Dedifferentiated amniotic fluid mesenchymal stem cell (primary cell): Measurements from ENCODE around the gene SKIC8.
A peak's percentile ranks its signal among the peaks of the same experiment; 100 is the strongest.

ENCODE experiments used
- DNase-seq: peaks from one replicate; pipeline ENCODE4 v3.0.0-alpha.2; 2016; ENCODE audit errors: extremely low spot score

The SKIC8 gene

DNA sequence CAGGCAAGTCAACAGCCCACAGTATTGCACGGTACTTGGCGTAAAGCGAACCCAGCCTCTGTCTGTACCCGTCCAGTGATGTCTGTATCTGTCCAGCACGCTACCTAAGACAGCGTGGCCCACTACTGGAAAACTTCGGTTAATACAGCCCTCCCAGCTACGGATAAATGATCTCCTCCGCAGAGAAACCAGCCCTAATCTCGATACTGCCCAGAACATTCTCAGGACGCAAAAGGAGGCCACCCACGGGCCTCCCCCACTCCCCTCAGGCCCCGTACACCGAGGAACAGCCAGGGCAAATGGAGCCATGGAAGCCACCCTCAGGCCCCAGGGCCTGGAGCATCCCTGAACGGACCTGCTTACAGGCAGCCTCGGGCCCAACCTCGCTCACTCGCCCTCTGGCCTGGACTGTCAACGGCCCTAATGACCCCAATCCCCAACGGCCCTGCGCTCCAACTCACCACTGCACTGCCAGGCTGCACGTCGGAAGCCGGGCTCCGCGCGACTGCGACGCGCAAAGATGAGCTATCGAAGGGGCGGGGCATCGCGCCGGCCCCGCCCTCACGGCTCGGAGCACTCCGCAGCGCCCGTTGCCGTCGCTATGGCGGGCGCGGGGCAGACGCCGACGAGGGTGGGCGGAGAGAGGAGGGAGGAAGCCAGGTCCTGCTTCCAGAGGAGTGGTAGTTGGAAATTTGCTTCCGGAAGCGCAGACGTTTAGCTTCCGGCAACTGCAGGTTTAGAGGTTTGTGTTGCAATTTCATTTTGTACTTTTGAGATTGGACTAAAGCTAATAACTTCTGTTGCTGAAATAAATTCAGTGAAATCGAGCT, at the start of gene SKIC8:
Gene SKIC8, minus strand, starts transcription at position 509 of the 830 bp plus-strand sequence. CDS start 3,923 bp downstream, outside the sequence.
- peak; percentile 92 for DNase-seq

DNA sequence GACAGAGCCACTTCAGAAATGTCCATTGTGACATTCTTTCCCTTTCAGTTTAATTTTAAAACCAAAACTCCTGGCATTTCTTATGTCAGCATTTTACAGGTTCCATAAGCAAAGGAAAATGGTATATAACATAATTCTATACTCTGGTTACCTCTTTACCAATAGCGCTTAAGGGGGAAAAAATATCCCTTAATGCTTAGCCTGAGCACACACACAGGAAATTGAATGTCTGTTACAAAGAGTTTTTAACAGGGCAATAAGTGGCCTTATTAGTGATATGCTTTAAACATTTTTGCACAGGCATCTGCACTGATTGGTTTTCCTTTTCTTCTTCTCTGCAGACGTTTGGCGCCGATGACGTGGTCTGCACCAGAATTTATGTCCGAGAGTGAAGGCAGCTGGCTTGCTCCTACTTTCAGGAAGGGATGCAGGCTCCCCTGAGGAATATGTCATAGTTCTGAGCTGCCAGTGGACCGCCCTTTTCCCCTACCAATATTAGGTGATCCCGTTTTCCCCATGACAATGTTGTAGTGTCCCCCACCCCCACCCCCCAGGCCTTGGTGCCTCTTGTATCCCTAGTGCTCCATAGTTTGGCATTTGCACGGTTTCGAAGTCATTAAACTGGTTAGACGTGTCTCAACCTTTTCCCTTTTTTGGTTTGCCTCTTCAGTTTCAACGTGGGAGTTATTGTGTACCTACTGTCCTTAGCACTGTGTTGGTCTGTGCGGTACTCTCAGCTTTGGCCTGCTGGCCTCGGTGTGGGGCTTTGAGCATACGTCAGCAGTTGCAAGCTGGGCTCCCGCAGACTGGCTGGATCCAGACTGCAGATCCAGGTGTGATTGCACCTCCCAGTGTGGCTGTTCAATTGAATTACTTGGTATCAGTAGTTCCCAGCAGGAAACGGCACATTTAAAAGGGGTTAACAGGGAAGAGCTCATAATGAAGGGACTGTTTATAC, 48.5 kb upstream of the SKIC8 start:
- no peak for DNase-seq

DNA sequence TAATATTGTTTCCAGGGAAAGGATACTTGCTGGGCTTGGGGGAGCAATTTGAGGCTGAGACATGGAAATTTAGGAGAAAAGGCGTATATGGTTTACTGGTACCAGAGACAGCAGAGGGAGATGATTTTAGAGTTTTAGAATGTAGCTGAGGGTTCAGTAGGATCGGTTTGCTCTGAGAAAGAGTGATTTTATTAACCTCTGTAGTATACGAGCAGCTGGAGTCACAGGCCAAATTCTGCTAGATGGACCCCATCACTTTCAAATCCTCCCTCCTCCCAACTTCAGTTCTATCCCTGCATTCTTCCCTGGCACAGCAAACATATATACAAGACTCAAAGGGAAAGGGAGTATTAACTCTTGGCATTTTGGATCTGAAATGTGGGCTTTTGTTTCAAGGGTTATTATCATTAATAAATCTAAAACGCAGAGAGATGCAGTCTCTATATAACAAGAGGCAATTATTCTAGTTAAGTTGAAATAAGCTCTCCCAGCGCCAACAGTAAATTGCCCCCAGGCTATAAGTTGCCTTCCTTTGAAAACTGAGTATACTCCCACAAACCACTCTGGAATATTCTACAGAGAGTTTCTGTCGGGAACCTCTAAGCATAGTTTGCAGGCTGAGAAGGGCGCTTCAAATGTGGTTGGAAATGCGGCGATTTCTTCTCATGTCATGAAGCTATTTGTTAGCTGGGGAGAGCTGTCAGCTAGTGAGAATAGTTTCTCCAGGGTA, 46.2 kb upstream of the SKIC8 start:
- no peak for DNase-seq

DNA sequence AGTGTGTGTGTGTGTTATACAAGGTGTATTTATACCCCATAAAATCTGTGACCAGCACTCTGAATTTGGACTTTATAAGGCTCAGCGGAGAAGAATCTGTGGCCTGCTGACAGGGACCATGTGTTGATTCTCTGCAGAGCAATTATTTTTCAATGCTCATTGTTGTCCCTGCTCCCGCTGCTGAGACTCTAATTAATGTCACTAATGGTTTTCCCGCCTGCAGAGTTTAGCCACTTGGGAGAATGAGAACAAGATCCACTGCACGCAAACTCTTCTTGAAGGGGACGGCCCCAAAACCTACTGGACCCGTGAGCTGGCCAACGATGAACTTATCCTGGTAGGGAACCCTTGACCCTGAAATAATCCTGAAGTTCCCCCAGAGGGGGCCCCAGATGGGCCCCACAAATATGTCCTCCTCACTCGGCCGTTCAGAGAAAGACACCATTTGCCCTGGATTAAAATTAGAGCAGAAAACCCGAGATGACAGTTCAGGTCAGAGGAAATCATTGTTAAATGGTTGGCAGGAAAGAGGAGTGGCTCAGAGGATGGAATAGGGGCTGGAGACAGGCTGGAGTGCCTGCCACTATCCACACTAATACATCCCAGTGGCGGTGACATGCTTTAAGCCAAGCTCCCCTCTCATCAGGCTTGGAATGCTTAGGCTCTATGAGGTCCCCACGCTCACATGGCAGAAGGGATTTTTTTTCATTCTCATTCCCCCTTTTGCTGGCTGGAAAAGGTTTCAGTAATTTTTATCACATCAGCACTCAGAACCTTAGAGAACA, 44.1 kb upstream of the SKIC8 start:
- DNase-seq: no peak

DNA sequence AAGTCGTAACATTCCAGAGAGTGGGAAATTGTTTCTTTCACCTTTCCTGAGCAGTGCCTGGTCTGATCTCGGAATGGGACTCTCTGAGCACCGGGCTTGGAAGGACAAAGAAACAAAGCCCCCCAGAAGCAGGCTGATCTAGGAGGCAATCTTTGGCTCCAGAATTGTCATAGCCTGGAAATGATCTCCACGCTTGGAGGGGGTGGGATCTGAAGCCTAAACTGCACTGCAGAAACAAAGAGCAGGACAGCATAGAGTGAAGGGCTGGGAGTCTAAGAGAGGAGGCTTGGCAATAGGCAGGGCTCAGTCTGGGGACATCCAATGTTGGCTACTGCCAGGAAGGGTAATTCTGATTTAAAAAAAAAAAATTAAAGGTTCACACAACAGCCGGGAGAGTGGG, 42.6 kb upstream of the SKIC8 start:
- DNase-seq: no peak

DNA sequence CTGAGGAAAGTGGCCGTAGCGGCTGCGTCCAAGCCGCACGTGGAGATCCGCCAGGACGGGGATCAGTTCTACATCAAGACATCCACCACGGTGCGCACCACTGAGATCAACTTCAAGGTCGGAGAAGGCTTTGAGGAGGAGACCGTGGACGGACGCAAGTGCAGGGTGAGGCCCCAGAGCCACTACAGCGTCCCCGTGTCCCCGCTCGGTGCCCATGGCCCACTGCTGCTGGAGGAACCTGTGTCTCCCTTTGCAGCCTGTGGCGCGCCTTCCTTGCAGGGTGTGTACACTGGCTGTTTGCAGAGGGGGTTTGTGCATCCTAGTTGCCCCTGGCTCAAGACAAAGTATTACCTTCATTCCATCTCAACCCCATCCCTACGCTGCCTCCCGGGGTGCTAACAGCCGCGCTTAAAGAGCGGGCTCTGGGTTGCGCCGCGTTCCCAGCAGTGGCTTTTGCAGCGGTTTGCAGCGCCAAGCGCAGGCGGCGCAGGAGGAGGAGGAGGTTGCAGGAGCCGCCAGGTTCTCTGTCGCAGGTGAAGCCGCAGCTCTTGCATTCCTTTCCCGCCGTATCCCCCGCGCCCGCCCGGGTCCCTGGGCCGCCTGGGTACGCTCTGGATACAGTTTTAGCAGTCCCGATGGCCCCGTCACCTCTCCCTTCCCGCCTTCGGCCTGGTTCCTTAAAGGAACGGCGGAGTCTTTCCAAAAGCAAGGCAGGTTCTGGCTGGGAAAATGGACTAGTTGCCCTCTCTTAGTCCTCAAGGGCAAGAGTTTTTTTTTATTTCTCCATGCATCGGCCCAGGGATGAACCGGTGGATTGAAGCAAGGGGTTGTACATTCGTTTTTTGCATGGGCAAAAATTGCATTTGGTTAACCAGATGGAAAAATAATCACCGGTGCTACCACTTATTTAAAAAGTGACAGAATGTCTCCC, 41.9 kb upstream of the SKIC8 start:
- DNase-seq: no peak

DNA sequence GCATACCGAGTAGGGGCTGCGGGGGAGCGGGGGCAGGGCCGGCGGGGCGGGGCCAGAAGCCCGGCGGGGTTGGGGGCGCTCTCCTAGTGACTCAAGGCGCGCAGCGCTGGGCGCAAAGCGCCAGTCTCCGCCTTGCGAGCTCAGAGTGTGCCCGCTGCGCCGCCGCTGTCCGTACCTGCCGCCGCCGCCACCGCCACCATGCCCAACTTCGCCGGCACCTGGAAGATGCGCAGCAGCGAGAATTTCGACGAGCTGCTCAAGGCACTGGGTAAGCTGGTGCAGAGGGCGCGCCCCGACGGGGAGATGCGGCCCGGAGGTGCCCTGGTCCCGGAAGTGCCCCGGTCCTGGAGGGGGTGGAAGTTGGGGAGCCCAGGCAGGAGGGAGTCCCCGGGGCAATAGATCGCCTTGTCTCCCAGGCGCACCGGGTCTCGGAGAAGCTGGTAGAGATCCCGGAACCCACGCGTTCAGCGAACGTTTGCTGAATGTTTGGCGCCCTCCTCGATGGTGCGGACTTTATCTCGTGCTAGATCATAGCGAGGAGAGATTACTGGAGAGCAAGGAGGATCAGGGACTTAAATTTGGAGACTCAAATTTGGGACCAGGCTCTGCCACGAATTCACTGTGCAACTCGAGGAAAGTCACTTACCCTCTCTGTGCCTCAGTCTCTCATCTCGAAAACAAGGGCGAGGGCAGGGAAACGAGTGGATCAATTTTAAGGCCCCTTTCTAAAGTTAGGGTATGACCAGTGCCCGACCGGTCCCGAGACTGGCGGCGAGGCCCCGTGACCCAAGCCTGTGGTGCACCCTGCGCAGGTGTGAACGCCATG, 41.0 kb upstream of the SKIC8 start, which contains the start of gene CRABP1:
Gene CRABP1, plus strand, starts transcription at position 123 of the 826 bp plus-strand sequence. Its CDS starts 76 bp downstream, at position 199.
- no peak for DNase-seq

DNA sequence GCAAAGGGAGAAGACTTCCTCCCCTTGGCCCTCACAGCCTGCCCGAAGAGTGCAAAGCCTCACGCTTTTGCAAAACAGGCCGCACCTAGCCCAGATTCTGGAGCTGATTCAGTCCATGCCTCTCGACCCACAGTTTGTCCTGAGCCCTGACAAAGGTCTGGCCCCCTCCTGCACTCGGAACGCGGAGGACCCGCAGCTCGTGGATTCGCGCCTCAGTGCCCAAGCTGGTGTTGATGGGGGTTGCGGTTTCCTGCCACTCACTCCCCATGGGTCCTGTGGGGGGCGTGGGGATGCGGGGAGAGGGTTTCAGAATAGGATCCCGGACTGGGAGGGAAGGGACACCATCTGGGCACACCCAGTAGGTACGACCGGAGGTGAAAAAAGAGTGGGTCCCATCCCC, 40.1 kb upstream of the SKIC8 start:
- DNase-seq: no peak

DNA sequence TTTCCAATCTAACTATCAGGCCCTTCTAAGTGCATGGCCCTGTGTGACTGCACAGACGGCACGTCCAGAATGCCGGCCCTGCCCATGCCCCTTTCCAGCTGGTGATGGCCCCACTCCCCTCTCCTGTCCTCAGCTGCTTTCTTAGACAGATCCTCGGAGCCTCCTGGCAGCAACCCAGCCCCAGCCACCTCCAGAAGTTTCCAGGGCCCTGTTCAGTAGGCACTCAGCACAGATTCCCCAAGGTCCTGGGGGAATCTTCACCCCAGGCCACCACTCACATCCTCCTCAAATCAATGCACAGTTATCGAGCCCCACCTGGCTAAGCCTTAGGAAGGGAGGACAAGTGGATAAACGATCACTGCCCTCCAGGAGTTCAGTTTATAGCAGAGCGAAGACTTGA, 39.4 kb upstream of the SKIC8 start:
- no peak for DNase-seq

DNA sequence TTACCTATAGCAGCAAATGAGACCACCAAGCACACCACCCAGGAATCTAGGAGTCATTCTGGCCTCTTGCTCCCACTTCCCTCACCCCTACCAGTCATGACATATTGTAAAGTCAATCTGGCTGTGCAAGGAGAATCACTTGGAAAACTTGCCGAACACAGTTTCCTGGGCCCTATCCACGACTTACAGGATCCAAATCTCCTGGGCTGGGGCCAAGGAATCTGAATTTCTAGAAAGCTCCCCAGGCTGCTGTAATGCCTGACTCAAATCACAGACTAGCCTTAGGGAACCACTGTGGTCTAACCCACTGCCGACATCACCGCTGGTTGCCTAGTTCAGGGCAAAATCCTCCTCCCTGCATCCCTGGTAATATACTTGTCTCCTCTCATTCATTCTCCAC, 36.6 kb upstream of the SKIC8 start:
- no peak for DNase-seq

DNA sequence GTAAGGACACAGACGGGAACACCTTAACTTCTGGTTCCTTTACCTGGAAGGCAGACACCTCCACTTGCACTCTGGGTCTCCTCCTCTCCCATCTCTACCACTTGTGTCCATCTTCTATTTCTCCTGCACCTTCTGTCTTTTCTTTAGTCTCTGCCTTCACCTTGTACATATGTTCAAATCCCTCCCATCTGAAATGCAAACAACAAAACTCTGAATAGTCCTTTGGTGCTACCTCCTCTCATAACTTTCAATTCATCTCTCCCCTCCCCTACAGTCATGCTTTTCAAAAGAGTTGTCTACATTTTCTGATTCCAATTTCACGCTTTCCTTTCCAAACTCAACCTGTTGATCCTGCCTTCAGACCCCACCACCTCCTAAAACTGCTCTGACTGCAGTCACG, 35.4 kb upstream of the SKIC8 start:
- no peak for DNase-seq

DNA sequence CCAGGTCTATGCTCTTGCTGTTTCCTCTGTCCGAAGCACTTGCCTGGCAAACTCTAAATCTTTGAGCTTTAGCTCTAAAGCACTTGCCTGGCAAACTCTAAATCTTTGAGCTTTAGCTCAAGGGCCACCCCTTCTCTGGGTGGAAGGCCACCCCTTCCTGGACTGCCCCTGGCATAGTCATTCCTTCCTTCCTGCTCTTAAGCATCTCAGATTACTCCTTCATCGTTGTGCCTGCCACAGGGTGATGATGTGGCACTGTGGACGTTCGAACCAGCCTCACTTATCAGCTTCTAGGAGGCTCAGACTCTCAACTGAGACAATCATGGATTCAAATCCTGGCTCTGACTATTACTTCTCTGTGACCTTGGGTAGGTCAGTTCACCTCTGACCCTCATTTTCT, 30.2 kb upstream of the SKIC8 start:
- no peak for DNase-seq

DNA sequence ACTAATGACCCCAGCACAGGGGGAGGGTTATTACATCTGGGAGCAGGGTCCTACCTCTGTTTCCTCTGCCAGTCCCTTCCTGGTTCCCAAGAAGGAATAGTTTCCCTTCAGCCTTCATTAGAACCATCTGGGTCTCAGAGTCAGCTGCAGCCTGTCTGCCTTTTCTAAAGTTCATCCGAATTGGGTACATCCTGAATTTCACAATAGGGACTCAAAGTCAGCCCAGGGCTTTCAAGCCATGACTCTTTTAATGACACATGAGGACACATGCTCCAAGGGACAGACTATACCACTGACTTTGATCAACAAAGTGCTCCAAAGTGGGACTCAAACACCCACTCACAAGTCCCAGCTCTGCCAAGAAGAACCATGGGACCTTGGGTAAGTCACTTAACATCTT, 28.1 kb upstream of the SKIC8 start:
- no peak for DNase-seq

DNA sequence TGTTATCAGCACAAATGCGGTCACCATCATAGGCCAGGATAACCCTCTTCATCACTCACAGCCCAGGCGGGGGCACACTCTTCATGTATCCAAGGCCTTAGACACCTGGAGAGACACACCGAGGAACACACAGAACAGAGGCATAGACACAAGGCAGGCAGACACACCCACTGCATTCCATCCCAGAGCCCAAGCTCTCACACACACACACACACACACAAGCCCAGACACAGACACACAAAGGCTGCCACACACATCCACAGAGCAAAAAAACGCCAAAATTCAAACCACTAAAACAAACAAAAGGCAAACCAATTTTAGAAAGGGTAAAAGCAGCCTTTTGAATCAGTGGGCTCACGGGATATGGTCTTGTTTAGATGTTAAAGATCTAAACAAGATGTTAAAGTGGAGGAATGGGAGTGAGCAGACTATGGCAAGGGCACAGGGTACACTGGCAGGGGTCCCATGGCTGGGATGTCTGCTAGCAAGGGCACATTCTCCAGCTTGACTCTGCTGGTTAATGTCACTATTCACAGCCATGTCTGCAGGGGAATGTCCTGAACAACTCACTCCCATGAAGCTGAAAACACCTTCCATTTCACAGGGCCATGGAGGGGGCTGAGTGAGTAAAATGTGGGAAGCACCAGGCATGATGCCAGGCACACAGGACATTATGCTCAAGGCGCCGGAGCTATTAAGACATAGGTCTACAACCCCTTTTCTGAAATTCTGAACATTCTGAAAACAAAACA, 25.9 kb upstream of the SKIC8 start:
- peak; percentile 26 for DNase-seq

DNA sequence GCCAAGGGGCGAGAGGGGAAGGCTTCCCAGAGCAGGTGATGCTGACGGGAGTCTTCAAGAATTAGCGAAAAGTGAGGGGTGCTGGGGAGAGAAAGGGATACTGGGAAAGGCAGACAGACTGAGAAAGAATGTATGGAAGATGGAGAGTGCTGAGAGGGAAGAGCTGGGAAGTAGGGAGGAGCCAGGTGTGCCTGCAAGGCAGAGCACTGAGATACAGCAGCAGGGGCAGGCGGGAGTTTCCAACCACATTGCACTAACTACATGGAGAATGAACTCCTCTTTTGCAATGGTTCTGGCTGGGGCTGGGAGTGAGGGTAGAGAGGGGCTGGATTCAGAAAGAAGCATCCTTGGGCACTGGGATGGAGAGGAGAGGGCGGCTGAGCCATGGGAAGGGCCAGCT, 24.7 kb upstream of the SKIC8 start:
- DNase-seq: no peak

DNA sequence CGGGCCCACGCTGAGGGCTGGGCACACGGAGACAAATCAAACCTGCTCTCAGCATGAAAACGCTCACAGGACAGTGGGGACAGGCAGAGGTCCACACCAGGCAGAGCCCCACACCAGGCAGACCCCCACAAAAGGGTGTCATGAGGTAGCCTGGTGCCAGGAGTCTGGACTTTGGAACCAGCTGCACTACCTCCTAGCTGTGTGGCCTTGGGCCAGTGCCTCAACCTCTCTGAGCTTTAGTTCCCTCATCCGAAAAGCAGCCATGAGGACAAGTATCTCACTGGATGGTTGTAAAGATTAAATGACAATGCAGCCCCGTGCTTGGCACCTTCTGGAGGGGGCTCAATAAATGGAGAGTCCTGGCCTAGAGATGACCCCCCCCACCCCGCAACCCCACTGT, 24.3 kb upstream of the SKIC8 start:
- no peak for DNase-seq

DNA sequence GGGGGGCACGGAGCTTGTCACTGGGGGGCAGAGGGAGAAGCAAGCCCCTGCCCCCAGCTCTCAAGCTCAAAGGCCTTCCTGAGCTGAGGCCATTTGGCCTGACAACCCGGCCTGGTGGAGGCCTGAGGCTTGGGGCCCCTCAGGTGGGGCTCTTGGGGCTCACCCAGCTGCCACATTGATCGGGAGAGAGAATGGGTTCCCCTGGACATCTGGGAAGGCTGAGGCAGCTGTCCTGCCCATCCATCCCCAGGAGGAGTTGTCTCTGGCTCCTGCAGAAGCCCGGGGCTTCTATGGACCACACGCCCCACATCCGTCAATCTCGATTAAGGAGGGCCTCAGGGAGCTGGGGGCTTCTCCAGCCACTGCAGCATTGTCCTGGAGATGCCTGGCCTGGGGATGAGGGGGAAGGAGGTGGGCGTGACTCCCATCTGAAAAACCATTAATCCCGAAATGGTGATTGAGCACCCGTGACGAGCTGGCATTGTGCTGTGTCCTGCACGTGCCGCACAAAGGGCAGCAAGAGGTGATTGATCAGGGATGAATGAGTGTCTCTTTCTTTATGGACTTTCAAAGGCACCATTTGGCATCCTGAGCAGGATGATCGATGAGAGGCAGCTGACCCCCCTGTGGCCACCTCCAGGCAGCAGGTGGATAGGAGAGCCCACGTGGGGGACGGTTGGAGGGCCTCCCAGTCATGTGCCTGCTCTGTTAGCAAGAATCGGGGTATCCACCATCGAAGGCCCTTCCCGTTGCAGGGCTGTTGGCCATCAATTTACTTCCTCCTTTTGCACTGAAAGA, 23.5 kb upstream of the SKIC8 start:
- no peak for DNase-seq

DNA sequence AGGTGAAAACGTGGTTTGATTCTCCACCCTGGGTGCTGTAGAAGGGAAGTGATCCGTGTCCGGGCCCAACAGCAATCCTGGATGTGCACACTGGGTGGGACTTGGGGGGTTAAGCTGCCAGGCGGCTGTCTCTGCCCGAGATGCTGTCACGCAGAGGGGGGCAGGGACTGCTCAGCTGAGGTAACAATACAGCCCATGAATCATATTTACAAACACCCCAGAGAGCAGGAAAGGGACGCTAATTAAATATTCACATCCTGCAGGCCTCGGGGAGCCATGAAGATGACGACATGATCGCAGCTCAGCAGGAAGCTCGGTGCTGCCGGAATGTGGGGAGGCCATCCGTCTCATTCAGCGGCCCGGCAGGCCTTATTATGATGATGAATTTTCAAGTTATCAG, 22.8 kb upstream of the SKIC8 start:
- DNase-seq: no peak
